Body of pancreas (tissue), 4 donors: ENCODE measurements around the gene FKBP2. TPM values are rescaled to one million over a fixed set of nuclear protein-coding genes. Genes with fewer than 3 reads are reported as not detected.

ENCODE experiments used
- ATAC-seq: fragments of 150-250 bp; one replicate; pipeline ENCODE4 v1.9.1; 2016
- DNase-seq, 4 donors: peaks; one replicate each; pipeline ENCODE4 v3.0.0-alpha.2; 2019
- H3K27ac ChIP-seq, 4 donors: fragments of 200-600 bp; sonication (generic); 1 replicate in 3 of 4; 2 replicates in 1 of 4; pipeline versions ENCODE4 v1.5.1 to v1.6.1; 2016 to 2019; ENCODE audit warnings: mild to moderate bottlenecking in 1 of 4, mixed read lengths in 1 of 4, moderate library complexity in 1 of 4
- H3K27me3 ChIP-seq, 2 donors: fragments of 200-600 bp; sonication (generic); one replicate each; pipeline ENCODE4 v1.6.0; 2016; ENCODE audit warnings: mild to moderate bottlenecking in 1 of 2
- H3K36me3 ChIP-seq, 2 donors: fragments of 200-600 bp; sonication (generic); replicated peaks in 1 of 2; 2 replicates each; pipeline ENCODE4 v1.5.1; 2016; ENCODE audit warnings: low read depth in 2 of 2; ENCODE audit not compliant: insufficient read depth in 1 of 2
- H3K4me1 ChIP-seq: fragments of 200-600 bp; sonication (generic); one replicate; pipeline ENCODE4 v1.6.0; 2016
- H3K4me3 ChIP-seq, 2 donors: fragments of 200-600 bp; sonication (generic); 1 replicate in 1 of 2; 2 replicates in 1 of 2; pipeline ENCODE4 v1.5.1; 2016 to 2019
- H3K9me3 ChIP-seq, 3 donors: fragments of 200-600 bp; sonication (generic); 1 replicate in 2 of 3; 2 replicates in 1 of 3; pipeline ENCODE4 v1.5.1; 2016
- CTCF ChIP-seq, 7 experiments: fragments of 450-650 bp in 4 of 7; fragments of 200-600 bp in 3 of 7; sonication (generic) in 3 of 7; IDR thresholded peaks; one replicate each; pipeline ENCODE4 v1.5.1; 2016 to 2019; ENCODE audit warnings: antibody characterized with exemption in 7 of 7
- POLR2A ChIP-seq, 3 donors: fragments of 450-650 bp; IDR thresholded peaks; one replicate each; pipeline ENCODE4 v1.6.1; 2016; ENCODE audit warnings: antibody characterized with exemption in 3 of 3, mild to moderate bottlenecking in 2 of 3
- WGBS, 2 donors: methylation state at CpG; one replicate each; pipeline ENCODE4 v1.1.5; 2017; 5-methylcytosine and 5-hydroxymethylcytosine counted together
- intact Hi-C: fragments of 100-400 bp; cut with DNase I; formaldehyde crosslinking; loops from one replicate; pipeline ENCODE4 v1.15.1; 2023
- total RNA-seq, 2 donors: library from RNA; depleted of rRNA; stranded (reverse); fragments of >200 nt; gene quantifications; one replicate each; pipeline ENCODE4 v1.1.0, GENCODE V29; 2016

The FKBP2 gene
- total RNA-seq, 2 donors from 2014 or later, result 42.0 to 92.6 TPM

DNA sequence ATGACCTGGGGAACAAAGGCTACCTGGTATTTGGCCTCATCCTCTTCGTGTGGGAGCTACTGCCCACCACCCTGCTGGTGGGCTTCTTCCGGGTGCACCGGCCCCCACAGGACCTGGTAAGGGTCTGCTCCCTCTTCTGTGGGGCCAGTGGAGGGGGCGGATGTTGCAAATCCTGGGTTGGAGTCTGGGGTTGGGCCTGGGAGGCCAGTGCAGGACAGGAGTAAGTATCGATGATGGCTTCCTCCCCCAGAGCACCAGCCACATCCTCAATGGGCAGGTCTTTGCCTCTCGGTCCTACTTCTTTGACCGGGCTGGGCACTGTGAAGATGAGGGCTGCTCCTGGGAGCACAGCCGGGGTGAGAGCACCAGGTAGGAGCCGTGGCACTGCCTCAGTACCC, 47.5 kb downstream of the FKBP2 start:
- Histone ChIP-seq H3K36me3 (no peaks in the 10 kb centered on the region), H3K27me3 (peaks cover 0 to 21% of the 10 kb centered on the region in 2 donors), H3K9me3 (no peaks in the 10 kb centered on the region), H3K4me1 (peaks cover 35% of the 10 kb centered on the region), H3K27ac (no peak overlapping the region), H3K4me3 (no peak overlapping the region)
- intact Hi-C loops, result no loop called here
- TF ChIP-seq POLR2A (IDR thresholded peaks at IDR 0.05), result no peak
- no peak for TF ChIP-seq CTCF (IDR thresholded peaks at IDR 0.05)
- WGBS, 2 donors, result 90 to 93% methylated on average over 3 to 4 of the region's 9 CpGs
- ATAC-seq (no peak), DNase-seq (no peak)

GRCh38 chr11:64289002-64289564, 48.2 kb downstream of the FKBP2 start:
- DNase-seq (no peak), ATAC-seq (no peak)
- TF ChIP-seq CTCF (IDR thresholded peaks at IDR 0.05) (no peak), POLR2A (IDR thresholded peaks at IDR 0.05) (no peak)
- Histone ChIP-seq H3K9me3 (no peaks in the 10 kb centered on the region), H3K27ac (no peak overlapping the region), H3K4me3 (no peak overlapping the region), H3K27me3 (peaks cover 0 to 21% of the 10 kb centered on the region in 2 donors), H3K4me1 (peaks cover 28% of the 10 kb centered on the region), H3K36me3 (no peaks in the 10 kb centered on the region)
- intact Hi-C loops, result no loop called here
- WGBS, 2 donors, result 88 to 93% methylated on average over 8 to 12 of the region's 13 CpGs

GRCh38 chr11:64290352-64291261, 49.7 kb downstream of the FKBP2 start:
- Histone ChIP-seq H3K9me3 (no peaks in the 10 kb centered on the region), H3K27ac (no peak overlapping the region), H3K4me1 (peaks cover 27% of the 10 kb centered on the region), H3K4me3 (no peak overlapping the region), H3K36me3 (no peaks in the 10 kb centered on the region), H3K27me3 (peaks cover 0 to 21% of the 10 kb centered on the region in 2 donors)
- intact Hi-C loops, result no loop called here
- WGBS, 2 donors, result 54 to 59% methylated on average over 4 to 10 of the region's 10 CpGs
- DNase-seq, result no peak
- ATAC-seq, result no peak
- no peak for TF ChIP-seq CTCF (IDR thresholded peaks at IDR 0.05)
- TF ChIP-seq POLR2A (IDR thresholded peaks at IDR 0.05), result no peak

DNA sequence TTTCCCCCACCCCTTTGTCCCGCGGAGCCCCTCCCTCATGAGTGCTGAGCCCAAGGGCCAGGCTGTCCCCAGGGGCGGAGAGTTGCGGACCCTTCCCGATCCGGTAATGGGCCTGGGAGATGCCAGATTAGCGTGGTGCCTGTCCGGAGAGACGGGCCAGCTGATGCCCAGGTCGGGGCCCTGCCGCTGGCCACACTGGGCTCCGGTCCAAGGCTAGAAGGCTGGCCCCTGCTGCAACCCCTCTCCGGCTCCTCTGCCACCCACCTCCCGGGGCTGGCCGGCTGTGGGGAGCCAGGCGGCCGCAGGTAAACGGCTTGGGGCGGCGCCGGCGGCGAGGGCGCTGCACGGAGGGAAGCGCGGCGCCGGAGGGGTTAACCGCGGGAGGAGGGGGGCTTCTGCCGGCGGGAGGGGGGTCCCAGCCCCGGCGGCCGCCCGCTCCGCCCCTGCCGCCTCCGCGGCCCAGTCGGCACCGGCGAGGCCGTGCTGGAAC, 50.4 kb downstream of the FKBP2 start, which contains the start of gene KCNK4:
KCNK4 (plus strand) TSS at position 41 of the 490 bp plus-strand sequence. CDS start 1,717 bp downstream, outside the sequence.
- peaks cover 0 to 21% of the 10 kb centered on the region in 2 donors for H3K27me3 ChIP-seq
- no peak for TF ChIP-seq CTCF (IDR thresholded peaks at IDR 0.05)
- no peak within 1 kb of the TSS for H3K4me3 ChIP-seq
- WGBS, 2 donors, result 10% methylated on average over 27 of the region's 45 CpGs; no CpG with 5 or more reads in 1 of the 2 donors
- no peaks in the 10 kb centered on the region for H3K9me3 ChIP-seq
- no peak for DNase-seq
- ATAC-seq, result no peak
- H3K4me1 ChIP-seq, result peaks cover 22% of the 10 kb centered on the region
- intact Hi-C loops, result no loop called here
- no peaks in the 10 kb centered on the region for H3K36me3 ChIP-seq
- no peak within 1 kb of the TSS for H3K27ac ChIP-seq
